Stomach (tissue), 4 donors: ENCODE data around the gene SLC7A10.

Experiments used
- CTCF ChIP-seq, 7 experiments: fragments of 450-650 bp in 4 of 7; fragments of 200-600 bp in 3 of 7; sonication (generic) in 3 of 7; IDR thresholded peaks; one replicate each; pipeline ENCODE4 v1.5.1; 2016 to 2019; ENCODE audit warnings: antibody characterized with exemption in 7 of 7, control low read depth in 2 of 7, mild to moderate bottlenecking in 1 of 7
- POLR2A ChIP-seq, 4 donors: fragments of 450-650 bp; IDR thresholded peaks; one replicate each; pipeline ENCODE4 v1.6.1; 2016; ENCODE audit warnings: antibody characterized with exemption in 4 of 4, control low read depth in 2 of 4, mild to moderate bottlenecking in 1 of 4, moderate library complexity in 1 of 4
- POLR2AphosphoS5 ChIP-seq, 3 donors: sonication (generic); formaldehyde crosslinking; IDR thresholded peaks; one replicate each; pipeline ENCODE4 v1.6.1; 2016; ENCODE audit warnings: antibody characterized with exemption in 3 of 3

GRCh38 chr19:33221638-33222037 is 4.0 kb downstream of the SLC7A10 start:
- TF ChIP-seq CTCF (IDR thresholded peaks at IDR 0.05) (no peak), POLR2A (IDR thresholded peaks at IDR 0.05) (no peak), POLR2AphosphoS5 (IDR thresholded peaks at IDR 0.05) (no peak)
